DOHH2 (cell line): ENCODE data around the gene KDM8.

Experiments
- EZH2phosphoT487 ChIP-seq: fragments of 200-600 bp; sonication (generic); IDR thresholded peaks from 2 replicates; pipeline ENCODE4 v1.6.1; 2017; ENCODE audit warnings: borderline replicate concordance, mild to moderate bottlenecking, antibody characterized with exemption, low read length, moderate library complexity, mixed read lengths
- TF ChIP-seq, protein P1 (sequence below): fragments of 200-600 bp; sonication (generic); IDR thresholded peaks from one replicate; pipeline ENCODE4 v1.5.1; 2014; ENCODE audit warnings: antibody characterized with exemption, mild to moderate bottlenecking, low read depth, low read length; ENCODE audit not compliant: poor library complexity, severe bottlenecking

GRCh38 chr16:27257271-27257670 lies 53.9 kb downstream of the KDM8 start:
- TF ChIP-seq, protein P1, sequence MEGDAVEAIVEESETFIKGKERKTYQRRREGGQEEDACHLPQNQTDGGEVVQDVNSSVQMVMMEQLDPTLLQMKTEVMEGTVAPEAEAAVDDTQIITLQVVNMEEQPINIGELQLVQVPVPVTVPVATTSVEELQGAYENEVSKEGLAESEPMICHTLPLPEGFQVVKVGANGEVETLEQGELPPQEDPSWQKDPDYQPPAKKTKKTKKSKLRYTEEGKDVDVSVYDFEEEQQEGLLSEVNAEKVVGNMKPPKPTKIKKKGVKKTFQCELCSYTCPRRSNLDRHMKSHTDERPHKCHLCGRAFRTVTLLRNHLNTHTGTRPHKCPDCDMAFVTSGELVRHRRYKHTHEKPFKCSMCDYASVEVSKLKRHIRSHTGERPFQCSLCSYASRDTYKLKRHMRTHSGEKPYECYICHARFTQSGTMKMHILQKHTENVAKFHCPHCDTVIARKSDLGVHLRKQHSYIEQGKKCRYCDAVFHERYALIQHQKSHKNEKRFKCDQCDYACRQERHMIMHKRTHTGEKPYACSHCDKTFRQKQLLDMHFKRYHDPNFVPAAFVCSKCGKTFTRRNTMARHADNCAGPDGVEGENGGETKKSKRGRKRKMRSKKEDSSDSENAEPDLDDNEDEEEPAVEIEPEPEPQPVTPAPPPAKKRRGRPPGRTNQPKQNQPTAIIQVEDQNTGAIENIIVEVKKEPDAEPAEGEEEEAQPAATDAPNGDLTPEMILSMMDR: no peak
- no peak for TF ChIP-seq EZH2phosphoT487
